Prostate gland (tissue), 2 donors: Measurements from ENCODE around the gene LSM3.

Source experiments
- CTCF ChIP-seq, 4 experiments: fragments of 200-600 bp in 2 of 4; fragments of 450-650 bp in 2 of 4; sonication (generic) in 2 of 4; IDR thresholded peaks; 1 replicate in 3 of 4; 2 replicates in 1 of 4; pipeline ENCODE4 v1.5.1; 2016 to 2019; ENCODE audit warnings: antibody characterized with exemption in 4 of 4, mild to moderate bottlenecking in 2 of 4, moderate library complexity in 2 of 4
- POLR2A ChIP-seq: fragments of 450-650 bp; IDR thresholded peaks from one replicate; pipeline ENCODE4 v1.6.1; 2016; ENCODE audit warnings: antibody characterized with exemption, mild to moderate bottlenecking

- TF ChIP-seq POLR2A = no peak
- TF ChIP-seq CTCF (IDR thresholded peaks at IDR 0.05) = no peak
Measured at GRCh38 chr3:14225421-14225820, 46.8 kb downstream of the LSM3 start.
